NCI-H774 (cell line): Measurements from ENCODE around the gene TBC1D14.
A peak's percentile ranks its signal among the peaks of the same experiment; 100 is the strongest.

Experiments
- DNase-seq: peaks from one replicate; lab custom pipeline; 2025; lab: John Stamatoyannopoulos, UW

Gene TBC1D14

GRCh38 chr4:6953751-6954380, 44.2 kb downstream of the TBC1D14 start:
- DNase-seq = no peak

GRCh38 chr4:6955261-6955911, 45.8 kb downstream of the TBC1D14 start:
- no peak for DNase-seq

GRCh38 chr4:6956087-6956433, 46.4 kb downstream of the TBC1D14 start:
- no peak for DNase-seq

- DNase-seq = no peak
Observed at GRCh38 chr4:6956434-6957147, 47.0 kb downstream of the TBC1D14 start.

DNA sequence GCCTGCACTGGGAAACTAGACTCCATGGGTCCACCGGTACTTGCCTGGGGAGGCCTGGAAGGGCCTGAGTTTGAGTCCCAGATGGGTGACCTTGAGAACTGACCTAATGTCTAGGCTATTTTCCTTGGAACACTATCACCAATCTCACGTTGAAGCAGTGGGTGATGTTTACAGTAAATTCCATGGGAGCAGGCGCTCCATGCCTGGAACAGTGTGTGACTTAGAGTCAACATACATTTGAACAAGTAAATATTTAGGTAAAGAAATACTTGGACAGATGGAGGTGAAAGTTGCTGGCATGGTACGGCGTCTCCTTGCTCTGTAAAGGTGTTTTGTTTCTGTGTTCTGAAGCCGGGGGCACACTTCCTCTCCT, 47.5 kb downstream of the TBC1D14 start:
- DNase-seq = no peak

GRCh38 chr4:6957994-6958393, 48.4 kb downstream of the TBC1D14 start:
- no peak for DNase-seq

DNA sequence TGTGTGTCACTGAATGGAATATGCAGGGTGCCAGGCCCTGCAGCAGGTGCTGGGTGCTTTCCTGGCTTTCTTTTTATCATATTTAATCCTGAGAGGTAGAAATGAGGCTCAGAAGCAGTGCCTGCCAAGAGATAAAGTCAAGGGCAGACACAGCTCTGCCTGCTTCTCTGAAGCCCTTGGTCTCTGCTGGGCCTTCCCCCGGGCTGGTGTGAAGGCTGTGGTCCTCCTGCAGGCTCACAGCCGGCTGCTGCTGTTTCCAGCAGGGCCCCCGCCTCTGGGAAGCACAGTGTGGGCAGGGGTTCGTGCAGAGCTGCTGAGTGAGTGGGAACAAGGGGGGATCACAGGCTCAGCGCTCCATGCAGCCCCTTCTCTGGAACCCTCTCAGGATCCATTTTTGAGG, 49.6 kb downstream of the TBC1D14 start:
- no peak for DNase-seq

GRCh38 chr4:6960154-6960553, 50.5 kb downstream of the TBC1D14 start:
- no peak for DNase-seq

GRCh38 chr4:6960628-6961412, 51.2 kb downstream of the TBC1D14 start:
- no peak for DNase-seq

- no peak for DNase-seq
Observed at GRCh38 chr4:6961496-6962210, 52.0 kb downstream of the TBC1D14 start.

- peak; percentile 56 for DNase-seq
Observed at GRCh38 chr4:6962211-6963041, 52.8 kb downstream of the TBC1D14 start.

- no peak for DNase-seq
Observed at GRCh38 chr4:6963139-6963611, 53.5 kb downstream of the TBC1D14 start.

GRCh38 chr4:6964858-6965257, 55.2 kb downstream of the TBC1D14 start:
- DNase-seq = no peak

DNA sequence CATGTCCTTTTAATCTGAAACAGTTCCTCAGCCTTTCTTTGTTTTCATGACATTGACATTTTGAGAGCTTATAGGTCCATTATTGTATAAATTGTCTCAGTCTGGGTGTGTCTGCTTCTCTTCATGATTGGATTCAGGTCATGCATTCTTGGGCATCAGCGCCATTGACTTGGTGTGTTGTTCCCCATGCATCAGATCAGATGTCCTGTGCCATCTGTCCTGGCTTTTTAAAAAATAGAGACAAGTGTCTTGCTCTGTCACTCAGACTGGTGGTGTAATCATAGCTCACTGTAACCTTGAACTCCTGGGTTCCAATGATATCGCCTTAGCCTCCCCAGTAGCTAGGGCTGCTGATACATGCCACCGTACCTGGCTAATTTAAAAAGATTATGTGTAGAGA, 55.7 kb downstream of the TBC1D14 start:
- no peak for DNase-seq

GRCh38 chr4:6967846-6968340, 58.3 kb downstream of the TBC1D14 start:
- no peak for DNase-seq

GRCh38 chr4:6968496-6968895, 58.9 kb downstream of the TBC1D14 start:
- no peak for DNase-seq

- DNase-seq = no peak
Observed at GRCh38 chr4:6969826-6970800, 60.5 kb downstream of the TBC1D14 start.

DNA sequence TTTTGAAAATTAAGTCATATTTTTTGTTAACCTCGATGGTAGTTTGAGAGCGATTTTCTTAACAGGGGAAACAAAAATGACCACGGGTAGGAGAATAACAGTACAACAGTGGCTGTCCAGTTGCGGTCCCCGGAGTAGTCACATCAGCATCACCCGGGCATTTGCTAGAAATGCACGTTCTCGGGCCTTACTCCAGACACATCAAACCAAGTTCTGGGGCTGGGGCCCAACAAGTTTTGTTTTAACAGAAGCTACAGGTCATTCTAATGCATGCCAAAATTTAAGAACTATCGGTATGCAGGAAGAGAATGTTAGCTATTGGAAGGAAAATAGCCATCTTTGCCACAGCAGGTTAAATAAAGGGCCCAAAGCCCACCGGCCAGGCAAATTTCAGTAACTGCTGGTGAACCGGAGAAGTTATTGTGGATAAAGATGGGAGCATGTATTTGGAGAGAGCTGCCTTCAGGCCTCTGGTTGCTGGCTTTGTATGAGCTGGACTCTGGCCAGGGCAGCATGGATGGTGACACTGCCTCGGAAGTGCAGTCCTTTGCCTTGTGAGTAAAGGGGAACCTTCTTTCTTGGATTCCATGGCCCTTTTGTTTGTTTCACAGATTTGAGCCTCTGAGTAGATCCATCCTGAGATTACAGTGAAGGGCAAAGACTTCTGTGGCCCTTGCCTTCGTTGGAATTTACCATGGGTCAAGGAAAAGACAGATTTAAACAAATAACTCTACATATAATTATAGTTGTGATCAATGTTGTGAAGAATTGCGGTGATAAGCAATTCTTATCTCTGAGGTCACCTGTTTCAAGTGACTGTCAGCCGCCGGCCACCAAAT, 62.1 kb downstream of the TBC1D14 start:
- no peak for DNase-seq

DNA sequence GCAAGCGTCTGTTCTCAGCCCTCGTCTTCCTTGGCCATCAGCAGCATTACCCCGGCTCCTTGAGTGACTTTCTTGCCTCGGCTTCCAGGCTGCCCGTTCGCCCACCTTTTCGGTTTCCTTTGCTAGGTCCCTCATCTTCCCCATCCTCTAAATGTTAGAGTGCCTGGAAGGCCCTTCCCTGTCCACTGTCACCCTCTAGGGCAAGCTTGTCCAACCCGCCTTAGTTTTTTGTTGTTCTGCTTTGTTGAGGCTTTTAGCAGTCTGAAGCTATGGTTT, 62.7 kb downstream of the TBC1D14 start:
- no peak for DNase-seq
